Hepatocyte (in vitro differentiated cells): ENCODE results near the gene CCDC138.

Source experiments
- EZH2 ChIP-seq: fragments of 200-600 bp; sonication (generic); IDR thresholded peaks from 2 replicates; pipeline ENCODE4 v1.6.1; 2016; ENCODE audit warnings: antibody characterized with exemption, mild to moderate bottlenecking, borderline replicate concordance
- TF ChIP-seq, protein P1 (sequence below): fragments of 200-600 bp; sonication (generic); IDR thresholded peaks from 2 replicates; pipeline ENCODE4 v1.5.1; 2016; ENCODE audit warnings: antibody characterized with exemption, mild to moderate bottlenecking; ENCODE audit not compliant: poor library complexity

DNA sequence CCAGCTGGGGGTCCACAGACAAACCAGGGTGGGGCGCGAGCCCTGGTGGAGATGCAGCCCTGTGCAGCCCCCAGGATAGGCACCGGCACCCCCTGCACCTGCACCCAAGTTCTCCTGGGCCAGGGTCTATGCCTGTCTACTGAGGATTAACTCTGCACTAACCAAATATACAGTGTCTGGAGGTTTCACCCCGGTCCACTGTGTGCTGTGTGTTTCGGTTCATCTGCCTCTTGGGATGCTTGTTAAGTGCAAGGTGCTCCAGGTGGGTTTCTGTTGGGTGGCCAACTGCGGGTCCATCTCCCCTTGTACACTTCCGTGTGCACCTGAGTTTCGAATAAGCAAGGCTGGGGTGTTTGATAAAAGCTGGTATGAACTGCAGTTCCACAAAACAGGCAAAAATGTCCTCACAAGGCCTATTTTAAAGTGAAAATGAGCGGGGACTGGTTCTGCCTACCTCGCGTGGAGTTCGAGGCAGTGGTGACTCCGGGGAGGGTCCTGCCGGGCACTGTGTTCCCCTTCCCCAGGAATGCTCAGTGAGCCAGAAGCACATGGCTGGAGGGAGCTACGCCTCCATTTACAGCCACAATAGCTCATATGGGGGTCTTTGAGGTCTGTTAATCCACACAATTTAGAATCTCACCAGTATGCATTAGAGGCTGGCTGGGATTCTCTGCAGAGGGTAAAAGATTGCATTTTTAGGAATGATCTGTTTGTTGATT is 131.7 kb downstream of the CCDC138 start:
- TF ChIP-seq, protein P1, sequence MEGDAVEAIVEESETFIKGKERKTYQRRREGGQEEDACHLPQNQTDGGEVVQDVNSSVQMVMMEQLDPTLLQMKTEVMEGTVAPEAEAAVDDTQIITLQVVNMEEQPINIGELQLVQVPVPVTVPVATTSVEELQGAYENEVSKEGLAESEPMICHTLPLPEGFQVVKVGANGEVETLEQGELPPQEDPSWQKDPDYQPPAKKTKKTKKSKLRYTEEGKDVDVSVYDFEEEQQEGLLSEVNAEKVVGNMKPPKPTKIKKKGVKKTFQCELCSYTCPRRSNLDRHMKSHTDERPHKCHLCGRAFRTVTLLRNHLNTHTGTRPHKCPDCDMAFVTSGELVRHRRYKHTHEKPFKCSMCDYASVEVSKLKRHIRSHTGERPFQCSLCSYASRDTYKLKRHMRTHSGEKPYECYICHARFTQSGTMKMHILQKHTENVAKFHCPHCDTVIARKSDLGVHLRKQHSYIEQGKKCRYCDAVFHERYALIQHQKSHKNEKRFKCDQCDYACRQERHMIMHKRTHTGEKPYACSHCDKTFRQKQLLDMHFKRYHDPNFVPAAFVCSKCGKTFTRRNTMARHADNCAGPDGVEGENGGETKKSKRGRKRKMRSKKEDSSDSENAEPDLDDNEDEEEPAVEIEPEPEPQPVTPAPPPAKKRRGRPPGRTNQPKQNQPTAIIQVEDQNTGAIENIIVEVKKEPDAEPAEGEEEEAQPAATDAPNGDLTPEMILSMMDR, result no peak
- no peak for TF ChIP-seq EZH2
